Esophagus squamous epithelium (tissue), 5 donors: ENCODE data around the gene NFKB1. TPM values are rescaled to one million over a fixed set of nuclear protein-coding genes. Genes with fewer than 3 reads are reported as not detected.

Source experiments
- DNase-seq: peaks from one replicate; lab custom pipeline; 2025; lab: John Stamatoyannopoulos, UW
- H3K27ac ChIP-seq, 4 donors: fragments of 200-600 bp; sonication (generic); one replicate each; pipeline ENCODE4 v1.5.1; 2016 to 2019; ENCODE audit warnings: mild to moderate bottlenecking in 1 of 4
- H3K27me3 ChIP-seq, 4 donors: fragments of 200-600 bp; sonication (generic); 1 replicate in 3 of 4; 2 replicates in 1 of 4; pipeline versions ENCODE4 v1.5.1 to v1.6.0; 2017 to 2021; ENCODE audit warnings: antibody characterized with exemption in 1 of 4
- H3K36me3 ChIP-seq, 3 donors: fragments of 200-600 bp; sonication (generic); one replicate each; pipeline ENCODE4 v1.5.1; 2016 to 2019
- H3K4me1 ChIP-seq, 3 donors: fragments of 200-600 bp; sonication (generic); one replicate each; pipeline ENCODE4 v1.5.1; 2017 to 2019
- H3K4me3 ChIP-seq, 4 donors: fragments of 200-600 bp; sonication (generic); 1 replicate in 3 of 4; 2 replicates in 1 of 4; pipeline ENCODE4 v1.5.1; 2016 to 2019; ENCODE audit warnings: mild to moderate bottlenecking in 2 of 4, moderate library complexity in 1 of 4
- H3K9me3 ChIP-seq, 3 donors: fragments of 200-600 bp; sonication (generic); one replicate each; pipeline ENCODE4 v1.5.1; 2016 to 2019
- POLR2A ChIP-seq, 4 donors: fragments of 450-650 bp; IDR thresholded peaks; one replicate each; pipeline ENCODE4 v1.6.1; 2017; ENCODE audit warnings: antibody characterized with exemption in 4 of 4, mild to moderate bottlenecking in 4 of 4, moderate library complexity in 3 of 4
- WGBS, 2 donors: methylation state at CpG; one replicate each; pipeline ENCODE4 v1.1.5; 2018; 5-methylcytosine and 5-hydroxymethylcytosine counted together
- intact Hi-C: fragments of 100-400 bp; cut with DNase I; formaldehyde crosslinking; loops from one replicate; pipeline ENCODE4 v1.15.0; 2022
- total RNA-seq, 4 donors: library from RNA; depleted of rRNA; stranded (reverse); fragments of >200 nt; gene quantifications; one replicate each; pipeline ENCODE4 v1.1.0, GENCODE V29; 2016
- TF ChIP-seq, protein P1 (sequence below), 6 experiments: fragments of 450-650 bp in 4 of 6; fragments of 200-600 bp in 2 of 6; sonication (generic) in 2 of 6; IDR thresholded peaks; one replicate each; pipeline ENCODE4 v1.5.1; 2016 to 2019; ENCODE audit warnings: antibody characterized with exemption in 6 of 6, mild to moderate bottlenecking in 4 of 6, moderate library complexity in 4 of 6
- donor health status: DM: yes; HTN: yes; CAD: no.

Gene NFKB1
- total RNA-seq, 4 donors from 2014 or later, result 33.5 to 47.5 (median 41.4) TPM

DNA sequence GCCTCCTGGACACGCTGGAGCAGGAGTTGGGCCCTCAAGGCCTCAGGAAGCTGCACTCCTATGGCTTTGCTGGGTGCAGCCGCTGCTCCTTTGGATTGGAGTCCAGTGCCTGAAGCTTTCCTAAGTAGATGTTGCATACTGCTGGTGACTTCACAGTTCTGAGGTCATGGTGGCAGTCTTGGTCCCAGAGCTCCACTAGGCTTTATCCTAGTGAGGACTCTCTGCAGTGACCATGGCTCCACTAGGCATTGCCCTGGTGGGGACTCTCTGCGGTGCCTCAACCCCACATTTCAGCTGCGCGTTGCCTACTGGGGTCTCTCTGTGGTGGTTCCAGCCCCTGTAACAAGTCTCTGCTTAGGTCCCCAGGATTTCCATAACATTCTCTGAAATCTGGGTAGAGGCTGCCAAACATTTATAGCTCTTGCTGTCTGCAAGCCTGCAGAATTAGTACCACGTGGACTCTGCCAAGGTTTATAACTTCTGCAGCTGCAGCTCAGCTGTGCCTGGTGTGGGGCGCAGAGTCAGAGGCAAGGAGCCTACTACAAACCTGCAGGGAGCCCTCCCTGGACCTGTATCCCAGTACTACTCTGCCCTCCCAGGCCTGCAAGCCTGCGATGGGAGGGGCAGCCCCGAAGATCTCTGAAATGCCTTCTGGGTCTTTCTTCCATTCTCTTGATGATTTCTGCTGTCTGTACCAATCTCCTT is 46.0 kb upstream of the NFKB1 start:
- Histone ChIP-seq H3K36me3 (no peaks in the 10 kb centered on the region), H3K4me3 (no peak overlapping the region), H3K27ac (no peak overlapping the region), H3K4me1 (no peaks in the 10 kb centered on the region), H3K9me3 (no peaks in the 10 kb centered on the region), H3K27me3 (no peaks in the 10 kb centered on the region)
- WGBS, 2 donors, result 81 to 82% methylated on average over 4 to 9 of the region's 9 CpGs
- no peak for DNase-seq
- TF ChIP-seq POLR2A (IDR thresholded peaks at IDR 0.05), result no peak
- TF ChIP-seq, protein P1, sequence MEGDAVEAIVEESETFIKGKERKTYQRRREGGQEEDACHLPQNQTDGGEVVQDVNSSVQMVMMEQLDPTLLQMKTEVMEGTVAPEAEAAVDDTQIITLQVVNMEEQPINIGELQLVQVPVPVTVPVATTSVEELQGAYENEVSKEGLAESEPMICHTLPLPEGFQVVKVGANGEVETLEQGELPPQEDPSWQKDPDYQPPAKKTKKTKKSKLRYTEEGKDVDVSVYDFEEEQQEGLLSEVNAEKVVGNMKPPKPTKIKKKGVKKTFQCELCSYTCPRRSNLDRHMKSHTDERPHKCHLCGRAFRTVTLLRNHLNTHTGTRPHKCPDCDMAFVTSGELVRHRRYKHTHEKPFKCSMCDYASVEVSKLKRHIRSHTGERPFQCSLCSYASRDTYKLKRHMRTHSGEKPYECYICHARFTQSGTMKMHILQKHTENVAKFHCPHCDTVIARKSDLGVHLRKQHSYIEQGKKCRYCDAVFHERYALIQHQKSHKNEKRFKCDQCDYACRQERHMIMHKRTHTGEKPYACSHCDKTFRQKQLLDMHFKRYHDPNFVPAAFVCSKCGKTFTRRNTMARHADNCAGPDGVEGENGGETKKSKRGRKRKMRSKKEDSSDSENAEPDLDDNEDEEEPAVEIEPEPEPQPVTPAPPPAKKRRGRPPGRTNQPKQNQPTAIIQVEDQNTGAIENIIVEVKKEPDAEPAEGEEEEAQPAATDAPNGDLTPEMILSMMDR (IDR thresholded peaks at IDR 0.05), result no peak
- intact Hi-C loops, result no loop called here

DNA sequence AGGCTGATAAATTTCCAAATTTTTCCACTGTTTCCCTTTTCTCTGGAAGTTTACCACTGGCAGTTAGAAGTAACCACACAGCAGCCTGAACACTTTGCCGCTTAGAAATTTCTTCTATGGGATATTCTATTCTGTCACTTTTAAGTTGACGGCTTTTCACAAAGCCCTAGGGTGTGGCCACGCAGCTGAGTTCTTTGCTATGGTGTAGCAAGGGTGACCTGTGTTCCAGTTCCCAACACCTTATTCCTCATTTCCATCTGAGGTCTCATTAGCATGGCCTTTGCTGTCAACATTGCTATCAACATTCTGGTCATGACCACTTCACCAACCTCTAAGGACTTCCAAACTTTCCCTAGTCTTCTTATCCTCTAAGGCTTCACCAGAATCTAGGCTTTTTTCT is 45.4 kb upstream of the NFKB1 start:
- Histone ChIP-seq H3K4me1 (no peaks in the 10 kb centered on the region), H3K4me3 (no peak overlapping the region), H3K27ac (no peak overlapping the region), H3K27me3 (no peaks in the 10 kb centered on the region), H3K36me3 (no peaks in the 10 kb centered on the region), H3K9me3 (no peaks in the 10 kb centered on the region)
- 87 to 90% methylated on average over 3 of the region's 3 CpGs for WGBS, 2 donors
- DNase-seq, result no peak
- no peak for TF ChIP-seq POLR2A (IDR thresholded peaks at IDR 0.05)
- TF ChIP-seq, protein P1 (IDR thresholded peaks at IDR 0.05), result no peak
- intact Hi-C loops, result no loop called here

DNA sequence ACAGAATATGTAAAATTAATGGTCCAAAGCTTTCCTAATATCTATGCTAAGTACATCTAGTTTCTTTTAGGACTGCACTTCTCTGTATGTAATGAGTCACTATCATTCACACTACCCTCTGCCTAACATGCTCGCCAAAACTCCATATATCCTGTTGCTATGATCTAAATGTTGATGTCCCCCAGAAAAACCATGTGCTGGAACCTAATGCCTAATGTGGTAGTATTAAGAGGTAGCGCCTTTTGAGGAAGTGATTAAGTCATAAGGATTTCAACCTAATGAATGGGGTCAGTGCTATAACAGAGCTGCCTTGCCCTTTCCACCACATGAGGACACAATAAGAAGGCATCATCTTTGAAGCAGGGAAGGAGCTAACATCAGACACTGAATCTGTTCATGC is 34.9 kb upstream of the NFKB1 start:
- Histone ChIP-seq H3K27ac (no peak overlapping the region), H3K9me3 (no peaks in the 10 kb centered on the region), H3K36me3 (no peaks in the 10 kb centered on the region), H3K4me3 (no peak overlapping the region), H3K27me3 (no peaks in the 10 kb centered on the region), H3K4me1 (no peaks in the 10 kb centered on the region)
- DNase-seq, result no peak
- intact Hi-C loops, result no loop called here
- no peak for TF ChIP-seq POLR2A (IDR thresholded peaks at IDR 0.05)
- TF ChIP-seq, protein P1 (IDR thresholded peaks at IDR 0.05), result no peak
- 75 to 81% methylated on average over 2 of the region's 2 CpGs for WGBS, 2 donors

DNA sequence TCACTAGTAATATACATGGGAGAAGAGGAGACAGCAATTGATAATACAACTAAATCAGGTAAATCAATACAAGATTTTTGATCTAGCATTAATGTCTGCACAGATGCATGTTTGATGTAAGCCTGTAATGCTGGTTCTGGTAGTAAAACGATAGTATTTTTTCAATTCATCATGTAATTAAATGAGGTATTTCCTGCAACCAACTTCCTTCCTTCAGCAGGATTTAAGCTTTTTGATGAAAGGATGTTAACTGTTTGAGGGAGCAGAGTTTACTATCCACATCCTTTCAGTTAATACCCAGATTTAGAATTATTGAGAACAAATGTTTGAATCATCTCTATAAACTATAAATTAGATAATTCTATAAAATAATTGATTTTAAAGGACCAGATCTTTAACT is 31.4 kb upstream of the NFKB1 start:
- intact Hi-C loops, result no loop called here
- Histone ChIP-seq H3K4me3 (no peak overlapping the region), H3K27ac (no peak overlapping the region)

DNA sequence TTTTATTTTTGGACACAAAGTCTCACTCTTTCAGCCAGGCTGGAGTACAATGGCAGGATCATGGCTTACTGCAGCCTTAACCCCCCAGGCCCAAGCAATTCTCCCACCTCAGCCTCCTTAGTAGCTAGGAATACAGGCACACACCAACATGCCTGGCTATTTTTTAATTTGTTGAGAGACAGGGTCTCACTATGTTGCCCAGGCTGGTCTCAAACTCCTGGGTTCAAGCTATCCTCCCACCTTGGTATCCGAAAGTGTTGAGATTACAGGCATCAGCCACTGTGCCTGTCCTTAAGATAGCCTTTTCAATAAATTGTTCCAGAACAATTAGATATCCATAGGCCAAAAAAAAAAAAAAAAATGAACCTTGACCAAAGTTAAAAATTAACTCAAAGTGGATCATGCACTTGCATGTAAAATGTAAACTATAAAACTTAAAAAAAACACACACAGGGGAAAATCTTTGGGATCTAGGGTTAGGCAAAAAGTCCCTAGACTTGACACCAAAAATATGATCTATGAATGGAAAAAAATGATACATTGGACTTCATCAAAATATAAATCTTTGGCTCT is 28.6 kb upstream of the NFKB1 start:
- H3K4me1 ChIP-seq, result no peaks in the 10 kb centered on the region
- no peaks in the 10 kb centered on the region for H3K36me3 ChIP-seq
- no peak overlapping the region for H3K4me3 ChIP-seq
- no peak for DNase-seq
- no peaks in the 10 kb centered on the region for H3K27me3 ChIP-seq
- 100% methylated on average over 1 of the region's 1 CpG for WGBS, 2 donors
- intact Hi-C loops, result no loop called here
- no peaks in the 10 kb centered on the region for H3K9me3 ChIP-seq
- TF ChIP-seq POLR2A (IDR thresholded peaks at IDR 0.05), result no peak
- TF ChIP-seq, protein P1 (IDR thresholded peaks at IDR 0.05), result no peak
- no peak overlapping the region for H3K27ac ChIP-seq

More for the DNA sequence above, 31.4 kb upstream of the NFKB1 start:
- Histone ChIP-seq H3K4me1 (no peaks in the 10 kb centered on the region), H3K36me3 (no peaks in the 10 kb centered on the region), H3K27me3 (no peaks in the 10 kb centered on the region), H3K9me3 (no peaks in the 10 kb centered on the region)
- DNase-seq, result no peak
- TF ChIP-seq POLR2A (IDR thresholded peaks at IDR 0.05), result no peak
- TF ChIP-seq, protein P1 (IDR thresholded peaks at IDR 0.05), result no peak
- WGBS, 2 donors, result 22 to 27% methylated on average over 1 of the region's 1 CpG
